Measurements from ENCODE around the gene TMEFF2.
A peak's percentile ranks its signal among the peaks of the same experiment; 100 is the strongest.

TMEFF2 gene

DNA sequence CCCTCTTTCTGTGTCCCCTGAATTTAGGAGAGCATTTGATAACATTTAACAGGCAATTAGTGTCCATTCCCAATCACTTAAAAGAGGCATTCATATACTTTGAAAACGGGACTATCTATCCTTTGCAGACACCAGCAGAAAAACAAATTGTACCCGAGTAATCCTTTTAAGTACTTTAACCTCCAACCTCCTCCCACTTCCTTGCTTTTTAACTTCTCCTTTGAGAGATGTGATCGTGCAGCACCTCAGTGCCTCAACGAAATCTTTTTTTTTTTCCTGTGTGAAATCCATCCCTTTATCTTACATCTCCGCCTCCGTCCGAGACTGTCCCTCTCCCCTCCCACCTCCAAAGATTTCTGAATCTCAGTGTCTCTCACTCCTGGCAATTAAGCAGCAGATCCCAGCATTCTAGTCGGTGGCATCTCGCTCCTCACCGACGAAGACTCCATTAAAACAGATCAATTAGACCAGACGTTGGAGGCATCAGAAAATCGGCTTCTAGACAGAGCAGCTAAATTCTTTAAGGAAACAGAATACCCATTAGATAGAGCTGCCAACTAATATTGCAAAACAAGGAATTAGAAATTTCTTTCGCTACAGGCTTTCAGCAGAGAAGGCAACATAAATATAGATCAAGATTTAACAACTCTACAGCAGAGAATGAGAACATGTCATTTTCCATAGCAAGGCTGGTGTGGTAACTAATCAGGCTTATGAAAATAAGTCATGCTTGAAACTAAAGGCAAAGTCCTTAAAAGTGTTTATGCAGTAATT, 1.9 kb upstream of the TMEFF2 start:
- Mint-ChIP-seq H3K36me3 (ENCODE audit: low read depth) (no peaks in the 10 kb centered on the region), H3K9me3 (no peaks in the 10 kb centered on the region), H3K27ac (no peak overlapping the region), H3K4me1 (ENCODE audit: low read depth) (peaks cover 16% of the 10 kb centered on the region), H3K4me3 (peak overlapping the region; percentile 80), H3K27me3 (ENCODE audit: low read depth) (peaks cover 69% of the 10 kb centered on the region)

GRCh38 chr2:192195548-192196418, 1.1 kb upstream of the TMEFF2 start:
- peaks cover 16% of the 10 kb centered on the region for H3K4me1 Mint-ChIP-seq (ENCODE audit: low read depth)
- no peaks in the 10 kb centered on the region for H3K9me3 Mint-ChIP-seq
- no peaks in the 10 kb centered on the region for H3K36me3 Mint-ChIP-seq (ENCODE audit: low read depth)
- peaks cover 74% of the 10 kb centered on the region for H3K27me3 Mint-ChIP-seq (ENCODE audit: low read depth)
- H3K4me3 Mint-ChIP-seq, result peak overlapping the region; percentile 80
- no peak overlapping the region for H3K27ac Mint-ChIP-seq

- peaks cover 83% of the 10 kb centered on the region for H3K27me3 Mint-ChIP-seq (ENCODE audit: low read depth)
- H3K4me1 Mint-ChIP-seq (ENCODE audit: low read depth), result peaks cover 16% of the 10 kb centered on the region
- no peaks in the 10 kb centered on the region for H3K36me3 Mint-ChIP-seq (ENCODE audit: low read depth)
- H3K4me3 Mint-ChIP-seq, result peak overlapping the region; percentile 80
- H3K9me3 Mint-ChIP-seq, result no peaks in the 10 kb centered on the region
- no peak overlapping the region for H3K27ac Mint-ChIP-seq
These were observed 368 bp downstream of the TMEFF2 start for GRCh38 chr2:192194265-192194865.

DNA sequence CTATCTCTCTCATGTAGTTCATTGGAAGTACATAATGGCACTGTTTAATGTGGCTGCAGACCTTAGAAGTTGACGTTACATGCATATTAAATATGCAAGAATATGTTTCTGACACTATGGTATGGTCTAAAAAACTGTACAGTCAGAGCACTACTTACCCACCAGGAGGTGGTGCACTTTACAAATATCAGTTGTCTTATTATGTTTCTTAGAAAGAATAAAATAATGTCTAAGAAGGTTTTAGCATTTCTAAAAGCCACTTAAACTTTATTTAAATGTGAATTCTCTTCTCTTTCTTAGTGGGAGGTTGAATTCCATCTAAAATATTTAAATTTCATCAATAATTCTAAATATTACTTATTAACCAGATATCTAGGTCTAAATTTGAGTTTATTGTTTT, 4.3 kb downstream of the TMEFF2 start:
- peaks cover 5% of the 10 kb centered on the region for H3K4me1 Mint-ChIP-seq (ENCODE audit: low read depth)
- H3K27ac Mint-ChIP-seq, result no peak overlapping the region
- H3K4me3 Mint-ChIP-seq, result no peak overlapping the region
- no peaks in the 10 kb centered on the region for H3K36me3 Mint-ChIP-seq (ENCODE audit: low read depth)
- H3K27me3 Mint-ChIP-seq (ENCODE audit: low read depth), result peaks cover 62% of the 10 kb centered on the region
- H3K9me3 Mint-ChIP-seq, result no peaks in the 10 kb centered on the region

DNA sequence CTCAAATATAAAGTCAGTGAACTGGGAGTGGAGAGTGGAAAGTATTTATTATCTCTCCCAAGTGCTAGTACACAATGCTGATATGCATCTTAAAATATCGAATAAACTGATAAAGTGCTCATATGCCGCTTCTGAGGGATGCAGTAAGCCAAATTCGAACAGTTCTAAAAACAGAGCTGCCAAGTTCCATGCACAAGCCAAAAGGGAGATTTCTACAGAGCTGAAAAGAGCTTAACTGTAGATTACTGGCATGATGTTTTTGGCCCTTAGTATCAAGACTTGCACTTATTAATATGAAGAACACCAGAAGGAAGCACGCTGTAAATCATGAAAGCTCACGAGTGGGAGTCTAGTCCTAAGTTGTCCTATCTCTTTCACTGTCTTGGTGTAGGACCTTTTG, 7.9 kb downstream of the TMEFF2 start:
- H3K4me1 Mint-ChIP-seq (ENCODE audit: low read depth), result no peaks in the 10 kb centered on the region
- H3K27ac Mint-ChIP-seq, result no peak overlapping the region
- no peak overlapping the region for H3K4me3 Mint-ChIP-seq
- H3K36me3 Mint-ChIP-seq (ENCODE audit: low read depth), result no peaks in the 10 kb centered on the region
- peaks cover 30% of the 10 kb centered on the region for H3K27me3 Mint-ChIP-seq (ENCODE audit: low read depth)
- H3K9me3 Mint-ChIP-seq, result no peaks in the 10 kb centered on the region

DNA sequence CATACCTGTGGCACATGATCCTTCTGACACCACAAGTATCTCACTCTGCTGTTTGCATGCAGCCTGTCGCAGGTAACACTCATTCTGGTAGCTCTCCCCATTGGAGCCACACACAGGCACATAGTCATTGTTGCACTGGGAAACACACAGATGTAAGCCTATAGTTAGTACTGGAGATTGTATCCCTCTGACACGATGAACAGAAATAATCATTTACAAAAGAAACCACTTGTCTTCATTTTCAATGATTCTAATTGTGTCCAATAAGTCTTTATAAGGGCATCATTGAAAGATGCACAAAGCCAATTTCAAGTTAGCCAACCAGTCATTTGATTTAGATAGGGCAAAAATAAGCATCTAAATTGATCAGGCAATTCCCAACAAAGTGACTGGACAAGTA, 10.4 kb downstream of the TMEFF2 start:
- Mint-ChIP-seq H3K4me3 (no peak overlapping the region), H3K4me1 (ENCODE audit: low read depth) (no peaks in the 10 kb centered on the region), H3K36me3 (ENCODE audit: low read depth) (no peaks in the 10 kb centered on the region), H3K9me3 (no peaks in the 10 kb centered on the region), H3K27ac (no peak overlapping the region), H3K27me3 (ENCODE audit: low read depth) (peaks cover 15% of the 10 kb centered on the region)

DNA sequence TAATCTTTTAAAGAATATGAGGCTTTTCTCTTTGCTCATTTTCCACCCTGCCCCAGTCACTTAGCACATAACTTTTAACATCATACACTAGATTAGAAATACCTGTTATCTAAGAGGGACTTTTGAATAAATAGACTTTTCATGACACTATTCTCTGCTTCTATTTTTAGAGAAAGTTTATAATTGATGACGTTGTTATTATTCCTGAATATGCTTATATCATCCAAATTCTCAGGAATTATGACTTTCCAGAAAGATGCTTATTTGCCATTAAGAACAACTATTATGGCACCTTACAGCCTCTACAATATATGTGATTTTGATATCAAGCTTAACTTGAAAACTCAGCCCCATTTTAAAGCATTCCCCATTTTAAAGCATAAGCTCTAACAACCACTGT, 11.4 kb downstream of the TMEFF2 start:
- H3K36me3 Mint-ChIP-seq (ENCODE audit: low read depth), result no peaks in the 10 kb centered on the region
- no peaks in the 10 kb centered on the region for H3K4me1 Mint-ChIP-seq (ENCODE audit: low read depth)
- no peaks in the 10 kb centered on the region for H3K9me3 Mint-ChIP-seq
- no peak overlapping the region for H3K4me3 Mint-ChIP-seq
- no peak overlapping the region for H3K27ac Mint-ChIP-seq
- H3K27me3 Mint-ChIP-seq (ENCODE audit: low read depth), result peaks cover 19% of the 10 kb centered on the region

GRCh38 chr2:192166946-192167345, 27.8 kb downstream of the TMEFF2 start:
- Mint-ChIP-seq H3K36me3 (ENCODE audit: low read depth) (no peaks in the 10 kb centered on the region), H3K4me1 (ENCODE audit: low read depth) (peaks cover 1% of the 10 kb centered on the region), H3K27me3 (ENCODE audit: low read depth) (peaks cover 33% of the 10 kb centered on the region), H3K9me3 (no peaks in the 10 kb centered on the region), H3K27ac (no peak overlapping the region), H3K4me3 (no peak overlapping the region)

DNA sequence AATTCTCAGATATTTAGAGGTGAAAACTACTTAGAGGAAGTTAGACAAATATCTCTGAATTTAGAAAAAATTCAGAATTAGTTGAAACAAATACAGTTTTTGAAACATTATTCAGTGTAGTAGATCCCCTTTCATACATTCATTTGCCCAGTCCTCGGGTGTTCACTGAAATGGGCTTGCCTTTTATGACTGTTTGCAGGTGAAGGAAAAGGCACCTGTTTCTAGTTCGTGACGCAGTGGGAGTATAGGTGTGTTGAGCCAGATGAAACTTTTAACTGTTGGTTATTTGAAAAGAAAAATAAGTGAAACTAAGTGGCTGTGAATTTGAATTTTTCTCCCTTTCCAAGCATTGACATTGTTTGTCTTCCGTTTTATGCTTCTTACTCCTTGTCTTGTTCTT, 28.9 kb downstream of the TMEFF2 start:
- Mint-ChIP-seq H3K9me3 (no peaks in the 10 kb centered on the region), H3K36me3 (ENCODE audit: low read depth) (no peaks in the 10 kb centered on the region)

GRCh38 chr2:192162392-192163042, 32.2 kb downstream of the TMEFF2 start:
- Mint-ChIP-seq H3K4me1 (ENCODE audit: low read depth) (peaks cover 6% of the 10 kb centered on the region), H3K27ac (no peak overlapping the region), H3K9me3 (no peaks in the 10 kb centered on the region), H3K36me3 (ENCODE audit: low read depth) (no peaks in the 10 kb centered on the region), H3K27me3 (ENCODE audit: low read depth) (peaks cover 29% of the 10 kb centered on the region), H3K4me3 (no peak overlapping the region)

More for the DNA sequence above, 28.9 kb downstream of the TMEFF2 start:
- Mint-ChIP-seq H3K4me1 (ENCODE audit: low read depth) (peaks cover 6% of the 10 kb centered on the region), H3K4me3 (no peak overlapping the region), H3K27me3 (ENCODE audit: low read depth) (peaks cover 26% of the 10 kb centered on the region), H3K27ac (no peak overlapping the region)

DNA sequence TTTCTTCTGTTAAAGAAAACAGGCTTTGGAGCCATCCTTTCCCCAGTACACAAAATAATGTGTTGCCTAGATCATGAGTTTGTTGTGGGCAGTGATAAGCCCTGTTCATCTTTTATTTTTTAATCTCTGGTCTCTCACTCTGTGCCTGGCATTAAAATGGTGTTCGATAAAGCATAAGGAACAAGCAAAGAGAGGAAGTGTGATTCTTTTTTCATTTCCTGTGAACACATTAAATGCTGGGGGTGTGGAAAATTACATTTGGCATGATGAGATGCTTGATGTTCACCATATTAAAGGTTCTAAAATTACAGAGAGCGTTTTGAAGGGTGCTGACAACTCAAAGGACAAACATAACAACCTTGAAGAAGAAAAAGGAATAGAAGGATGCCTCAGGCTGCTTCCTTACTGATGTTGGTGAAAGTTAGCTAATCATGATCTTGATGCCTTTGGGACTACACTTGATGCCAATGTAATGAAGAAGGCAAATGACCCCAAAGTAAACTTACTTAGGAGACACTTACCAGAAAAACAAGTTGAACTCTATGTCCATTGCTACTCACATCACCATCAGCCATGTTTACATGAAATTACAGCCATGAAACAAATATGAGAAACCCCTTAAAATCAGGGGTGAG, 33.0 kb downstream of the TMEFF2 start:
- H3K27ac Mint-ChIP-seq, result no peak overlapping the region

GRCh38 chr2:192159736-192160135, 35.0 kb downstream of the TMEFF2 start:
- H3K36me3 Mint-ChIP-seq (ENCODE audit: low read depth), result no peaks in the 10 kb centered on the region
- peaks cover 6% of the 10 kb centered on the region for H3K4me1 Mint-ChIP-seq (ENCODE audit: low read depth)
- H3K4me3 Mint-ChIP-seq, result no peak overlapping the region
- no peaks in the 10 kb centered on the region for H3K9me3 Mint-ChIP-seq
- H3K27me3 Mint-ChIP-seq (ENCODE audit: low read depth), result peaks cover 24% of the 10 kb centered on the region
- H3K27ac Mint-ChIP-seq, result no peak overlapping the region

More for the DNA sequence above, 33.0 kb downstream of the TMEFF2 start:
- Mint-ChIP-seq H3K36me3 (ENCODE audit: low read depth) (no peaks in the 10 kb centered on the region), H3K4me1 (ENCODE audit: low read depth) (peaks cover 6% of the 10 kb centered on the region), H3K4me3 (no peak overlapping the region), H3K27me3 (ENCODE audit: low read depth) (peaks cover 23% of the 10 kb centered on the region), H3K9me3 (no peaks in the 10 kb centered on the region)

DNA sequence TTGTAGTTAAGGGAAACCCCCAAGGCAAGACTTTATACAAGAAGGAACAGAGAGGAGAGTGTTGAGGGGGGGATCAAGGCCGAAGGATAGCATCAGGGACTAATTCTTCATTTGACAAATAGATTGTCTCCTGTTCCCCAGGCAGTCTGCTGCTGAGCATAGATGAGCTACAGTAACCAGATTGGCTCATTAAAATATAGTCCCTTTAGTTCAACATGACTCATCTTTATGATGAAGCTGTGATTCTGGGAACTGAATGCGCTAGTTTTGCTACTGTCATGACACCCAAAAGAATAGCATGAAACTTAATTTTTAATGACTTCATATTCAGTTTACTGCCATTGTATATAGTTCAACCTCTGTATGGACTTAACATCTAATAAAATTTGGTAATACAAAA, 35.5 kb downstream of the TMEFF2 start:
- Mint-ChIP-seq H3K4me3 (no peak overlapping the region), H3K4me1 (ENCODE audit: low read depth) (peaks cover 6% of the 10 kb centered on the region), H3K9me3 (no peaks in the 10 kb centered on the region), H3K36me3 (ENCODE audit: low read depth) (no peaks in the 10 kb centered on the region), H3K27ac (no peak overlapping the region), H3K27me3 (ENCODE audit: low read depth) (peaks cover 26% of the 10 kb centered on the region)

DNA sequence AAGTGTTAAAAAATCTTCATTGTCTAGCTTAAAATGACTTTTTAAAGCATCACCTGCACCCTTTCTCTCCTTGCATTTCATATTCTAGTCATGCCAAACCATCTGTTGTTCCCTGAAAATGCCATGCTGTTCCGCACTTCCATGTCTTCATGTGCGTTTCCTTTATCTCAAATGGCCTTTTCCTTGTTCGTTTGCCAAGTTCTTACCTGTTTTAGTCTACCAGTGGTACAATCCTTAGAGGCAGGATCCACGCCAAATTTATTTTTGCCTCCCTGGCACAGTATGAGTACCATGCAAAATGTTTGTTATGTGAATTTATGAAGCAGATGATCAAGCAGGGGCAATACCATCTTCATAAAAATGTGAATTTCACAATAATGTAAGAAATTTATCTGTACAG, 37.0 kb downstream of the TMEFF2 start:
- H3K4me3 Mint-ChIP-seq, result no peak overlapping the region
- no peaks in the 10 kb centered on the region for H3K36me3 Mint-ChIP-seq (ENCODE audit: low read depth)
- peaks cover 6% of the 10 kb centered on the region for H3K4me1 Mint-ChIP-seq (ENCODE audit: low read depth)
- H3K9me3 Mint-ChIP-seq, result no peaks in the 10 kb centered on the region
- no peak overlapping the region for H3K27ac Mint-ChIP-seq
- peaks cover 25% of the 10 kb centered on the region for H3K27me3 Mint-ChIP-seq (ENCODE audit: low read depth)
